Measurements from ENCODE around the gene RBM10. TPM values are rescaled to one million over a fixed set of nuclear protein-coding genes. Genes with fewer than 3 reads are reported as not detected.
A peak's percentile ranks its signal among the peaks of the same experiment; 100 is the strongest.

RBM10 gene
- total RNA-seq, 1 donor from 2014 or later: 28.5 TPM

DNA sequence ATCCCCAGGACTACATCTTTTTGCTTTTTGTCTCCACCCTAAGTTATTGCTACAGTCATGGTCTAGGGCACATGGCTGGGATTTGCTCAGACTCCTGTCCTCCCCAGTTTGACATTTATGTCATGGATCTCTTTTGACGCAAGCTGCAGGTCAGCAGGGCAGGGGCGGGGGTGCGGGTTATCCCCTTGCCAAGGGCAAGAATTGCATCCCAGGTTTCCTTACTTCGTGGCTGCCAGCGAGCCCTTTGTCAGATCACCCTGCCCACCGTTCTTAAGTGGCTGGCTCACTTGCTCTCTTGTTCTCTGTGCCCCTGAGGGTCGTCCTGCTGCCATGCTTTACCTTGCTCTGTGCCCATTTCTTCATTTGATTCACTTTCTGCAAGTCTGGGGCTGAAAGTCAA, 27.5 kb downstream of the RBM10 start:
- ATAC-seq (no peak), DNase-seq (ENCODE audit: missing footprints) (no peak)
- intact Hi-C loops (cut with DNase I): no loop called here

DNA sequence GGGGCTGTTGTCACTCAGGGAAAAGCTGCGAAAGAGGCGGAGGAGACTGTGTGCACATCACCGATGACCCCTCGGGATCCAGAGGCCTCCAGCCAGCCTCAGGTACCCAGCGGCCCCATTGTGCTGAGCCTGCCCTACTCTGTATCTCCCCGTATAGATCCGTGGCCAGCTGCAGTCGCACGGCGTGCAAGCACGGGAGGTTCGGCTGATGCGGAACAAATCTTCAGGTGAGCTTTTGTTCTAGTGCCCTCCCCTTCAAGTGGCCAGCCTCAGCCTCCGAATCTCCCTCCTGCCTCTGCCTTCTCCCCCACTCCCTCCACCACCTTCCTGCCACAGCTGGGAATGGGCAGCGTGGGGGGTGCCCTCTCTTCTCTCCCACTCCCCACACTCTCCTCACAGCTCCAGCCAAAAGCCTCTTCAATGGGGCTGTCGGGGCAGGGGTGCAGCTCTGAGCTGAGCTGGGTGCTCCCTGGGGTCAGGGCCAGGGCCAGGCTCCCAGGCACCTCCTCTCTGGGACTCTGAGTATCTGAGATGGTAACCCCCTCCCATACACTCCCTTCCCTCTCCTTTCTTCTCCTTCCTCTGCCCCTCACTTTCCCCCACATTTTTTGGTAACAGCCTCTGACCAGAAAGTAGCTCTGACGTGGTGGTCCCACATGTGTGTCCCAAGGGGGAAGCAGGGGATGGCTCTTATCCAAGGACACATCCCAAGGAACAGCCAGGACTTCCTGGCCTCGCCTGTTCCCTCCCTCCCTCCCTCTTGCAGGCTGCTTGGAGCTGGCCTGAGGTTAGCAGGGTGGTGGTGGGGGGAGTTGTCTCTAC, 28.2 kb downstream of the RBM10 start:
- ATAC-seq: no peak
- no peak for DNase-seq (ENCODE audit: missing footprints)
- intact Hi-C loops (cut with DNase I): no loop called here

DNA sequence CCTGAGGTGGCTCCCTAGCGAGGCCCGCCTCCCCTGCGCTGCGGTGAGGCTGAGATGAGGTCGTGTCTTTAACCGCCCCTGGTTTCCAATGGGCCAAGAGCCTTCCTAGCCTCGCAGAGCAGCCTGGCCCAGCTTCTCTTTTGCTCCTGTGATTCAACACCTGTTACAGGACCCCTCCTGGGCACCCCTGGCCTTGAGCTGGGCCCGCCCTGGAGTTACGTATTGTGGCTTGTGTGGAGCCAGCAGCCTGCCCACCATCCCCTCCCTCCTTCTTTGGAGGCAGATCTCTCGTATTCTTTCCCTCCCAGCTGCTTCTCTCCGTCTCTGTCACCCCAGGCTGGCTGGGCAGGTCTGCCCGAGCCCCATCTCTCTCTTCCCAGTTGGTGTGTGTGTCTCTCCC, 29.4 kb downstream of the RBM10 start:
- intact Hi-C loops (cut with DNase I): no loop called here
- DNase-seq (ENCODE audit: missing footprints) (no peak), ATAC-seq (no peak)

GRCh38 chrX:47174846-47175587, 30.0 kb downstream of the RBM10 start:
- ATAC-seq (no peak), DNase-seq (ENCODE audit: missing footprints) (no peak)
- intact Hi-C loops (cut with DNase I): no loop called here

DNA sequence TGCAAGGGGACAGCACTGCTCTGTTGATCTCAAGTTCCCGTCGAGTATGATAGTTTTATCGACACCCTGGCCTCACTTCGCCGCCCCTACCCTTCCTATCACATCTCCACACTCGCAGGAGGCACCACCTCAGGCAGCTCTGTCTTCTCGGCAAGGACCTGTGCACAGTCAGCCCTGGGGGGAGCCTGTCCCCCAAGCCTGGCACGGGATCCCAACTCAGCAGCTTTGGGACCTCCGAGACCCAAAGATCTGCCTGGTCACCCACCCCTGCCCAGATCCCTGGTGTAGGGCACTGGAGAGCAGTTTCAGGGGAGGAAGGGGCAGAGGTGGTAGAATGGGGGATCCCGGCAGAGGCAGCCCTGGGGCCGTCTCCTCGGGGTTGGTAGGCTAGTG, 30.6 kb downstream of the RBM10 start:
- ATAC-seq (no peak), DNase-seq (ENCODE audit: missing footprints) (no peak)
- intact Hi-C loops (cut with DNase I): no loop called here

- intact Hi-C loops (cut with DNase I): no loop called here
- DNase-seq (ENCODE audit: missing footprints) (no peak), ATAC-seq (no peak)
Observed at GRCh38 chrX:47176101-47176740, 31.2 kb downstream of the RBM10 start.

DNA sequence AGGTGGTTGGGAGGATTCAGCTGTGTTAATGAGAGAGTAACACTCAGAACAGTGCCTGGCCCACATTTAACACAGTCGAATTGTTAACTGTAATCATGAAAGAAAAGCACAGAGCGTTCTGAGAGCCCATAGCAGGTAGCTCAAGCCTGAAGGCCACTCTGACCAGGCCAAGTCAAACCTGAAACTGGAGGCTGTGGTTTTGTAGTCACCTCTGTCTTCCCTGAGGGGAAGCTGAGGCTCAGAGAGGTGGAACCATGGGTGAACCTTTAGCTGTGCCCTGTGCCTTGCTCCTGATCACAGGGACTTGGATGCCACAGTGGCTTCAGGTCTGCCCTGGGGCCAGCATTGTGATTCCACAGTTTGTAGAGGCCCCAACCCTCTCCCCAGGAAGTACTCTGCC, 32.1 kb downstream of the RBM10 start:
- intact Hi-C loops (cut with DNase I): no loop called here
- ATAC-seq: no peak
- no peak for DNase-seq (ENCODE audit: missing footprints)

GRCh38 chrX:47178337-47178736, 33.3 kb downstream of the RBM10 start:
- intact Hi-C loops (cut with DNase I): no loop called here
- no peak for ATAC-seq
- no peak for DNase-seq (ENCODE audit: missing footprints)

DNA sequence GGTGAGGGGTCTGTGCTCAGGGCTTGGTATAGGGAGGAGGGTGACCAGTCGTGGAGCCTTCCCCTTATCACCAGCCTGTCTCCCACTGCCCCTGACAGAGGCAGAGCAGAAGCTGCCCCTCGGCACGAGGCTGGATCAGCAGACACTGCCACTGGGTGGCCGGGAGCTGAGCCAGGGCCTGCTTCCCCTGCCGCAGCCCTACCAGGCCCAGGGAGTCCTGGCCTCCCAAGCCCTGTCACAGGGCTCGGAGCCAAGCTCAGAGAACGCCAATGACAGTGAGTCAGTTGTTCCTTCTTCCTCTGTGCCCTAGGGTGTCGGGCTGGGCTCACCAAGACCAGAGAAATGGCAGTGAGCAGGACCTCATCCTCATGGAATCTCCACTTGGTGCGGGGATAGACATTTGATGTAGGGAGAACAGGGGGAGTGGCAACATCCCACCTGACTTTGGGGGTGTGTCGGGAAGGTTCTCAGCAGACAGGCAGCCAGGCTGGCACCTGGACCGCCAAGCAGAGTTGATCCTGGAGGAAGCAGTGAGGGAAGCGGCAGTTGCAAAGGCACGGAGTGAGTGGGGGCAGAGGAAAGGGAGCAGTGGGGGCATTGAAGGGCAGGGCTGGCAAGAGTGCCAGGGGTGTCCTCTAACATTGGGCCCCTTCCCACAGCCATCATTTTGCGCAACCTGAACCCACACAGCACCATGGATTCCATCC, 34.4 kb downstream of the RBM10 start:
- intact Hi-C loops (cut with DNase I): no loop called here
- ATAC-seq: peak; percentile 85
- no peak for DNase-seq (ENCODE audit: missing footprints)

GRCh38 chrX:47179928-47180255, 34.9 kb downstream of the RBM10 start:
- no peak for ATAC-seq
- intact Hi-C loops (cut with DNase I): no loop called here
- DNase-seq (ENCODE audit: missing footprints): no peak

GRCh38 chrX:47180346-47180745, 35.3 kb downstream of the RBM10 start:
- ATAC-seq: no peak
- intact Hi-C loops (cut with DNase I): no loop called here
- no peak for DNase-seq (ENCODE audit: missing footprints)

- ATAC-seq (no peak), DNase-seq (ENCODE audit: missing footprints) (no peak)
- intact Hi-C loops (cut with DNase I): no loop called here
Observed at GRCh38 chrX:47181301-47181700, 36.3 kb downstream of the RBM10 start.

DNA sequence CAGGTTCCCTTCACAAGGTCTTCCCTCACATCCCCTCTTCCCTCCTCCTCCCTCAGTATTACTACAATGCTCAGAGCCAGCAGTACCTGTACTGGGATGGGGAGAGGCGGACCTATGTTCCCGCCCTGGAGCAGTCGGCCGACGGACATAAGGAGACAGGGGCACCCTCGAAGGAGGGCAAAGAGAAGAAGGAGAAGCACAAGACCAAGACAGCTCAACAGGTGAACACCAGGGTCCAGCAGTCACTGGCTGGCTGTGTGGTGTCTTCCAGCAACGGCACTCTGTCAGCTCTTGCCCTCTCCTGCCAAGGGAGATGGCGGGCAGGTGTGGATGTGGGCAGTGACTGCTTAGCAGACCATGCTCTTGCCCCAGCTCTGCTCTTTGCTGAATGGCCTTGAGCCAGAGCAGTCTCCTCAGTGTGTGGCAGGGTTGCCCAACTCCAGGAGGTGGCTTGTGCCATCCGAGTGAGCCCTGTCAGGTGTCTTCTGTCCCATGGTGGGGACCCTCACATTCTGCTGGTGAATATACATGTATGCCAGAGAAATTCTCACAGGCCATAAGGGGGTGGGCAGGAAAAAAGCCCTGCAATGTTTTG, 37.2 kb downstream of the RBM10 start:
- ATAC-seq (no peak), DNase-seq (ENCODE audit: missing footprints) (no peak)
- intact Hi-C loops (cut with DNase I): no loop called here

DNA sequence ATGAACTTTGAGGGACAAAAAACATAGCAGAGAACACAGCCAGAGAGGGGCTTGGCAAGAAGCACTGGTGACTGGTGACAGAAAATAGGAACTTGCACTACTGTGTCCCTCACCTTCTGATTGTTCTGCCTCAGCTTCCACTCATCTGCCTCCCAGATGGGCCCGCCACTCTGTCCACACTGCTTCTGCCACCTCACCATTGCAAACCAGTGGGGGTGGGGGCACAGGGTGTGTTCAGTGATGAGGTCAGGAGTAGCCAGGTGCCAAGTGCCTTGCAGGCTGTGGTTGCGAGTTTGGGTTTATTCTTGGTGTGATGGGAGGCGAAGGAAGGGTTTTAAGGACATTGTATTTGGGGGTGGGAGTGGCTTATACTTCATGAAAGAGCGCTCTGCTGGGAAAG, 39.5 kb downstream of the RBM10 start:
- ATAC-seq: no peak
- DNase-seq (ENCODE audit: missing footprints): no peak
- intact Hi-C loops (cut with DNase I): no loop called here

DNA sequence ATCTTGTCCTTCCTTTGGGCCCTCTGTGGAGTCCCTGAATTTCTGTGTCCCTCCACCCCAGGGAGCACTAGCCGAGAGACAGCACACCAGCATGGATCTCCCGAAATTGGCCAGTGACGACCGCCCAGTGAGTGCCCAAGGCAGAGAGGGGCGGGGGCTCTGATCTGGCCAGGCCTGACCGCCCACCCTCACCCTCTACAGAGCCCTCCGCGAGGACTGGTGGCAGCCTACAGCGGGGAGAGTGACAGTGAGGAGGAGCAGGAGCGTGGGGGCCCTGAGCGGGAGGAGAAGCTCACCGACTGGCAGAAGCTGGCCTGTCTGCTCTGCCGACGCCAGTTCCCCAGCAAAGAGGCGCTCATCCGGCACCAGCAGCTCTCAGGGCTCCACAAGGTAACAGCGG, 40.2 kb downstream of the RBM10 start:
- DNase-seq (ENCODE audit: missing footprints) (no peak), ATAC-seq (no peak)
- intact Hi-C loops (cut with DNase I): no loop called here

DNA sequence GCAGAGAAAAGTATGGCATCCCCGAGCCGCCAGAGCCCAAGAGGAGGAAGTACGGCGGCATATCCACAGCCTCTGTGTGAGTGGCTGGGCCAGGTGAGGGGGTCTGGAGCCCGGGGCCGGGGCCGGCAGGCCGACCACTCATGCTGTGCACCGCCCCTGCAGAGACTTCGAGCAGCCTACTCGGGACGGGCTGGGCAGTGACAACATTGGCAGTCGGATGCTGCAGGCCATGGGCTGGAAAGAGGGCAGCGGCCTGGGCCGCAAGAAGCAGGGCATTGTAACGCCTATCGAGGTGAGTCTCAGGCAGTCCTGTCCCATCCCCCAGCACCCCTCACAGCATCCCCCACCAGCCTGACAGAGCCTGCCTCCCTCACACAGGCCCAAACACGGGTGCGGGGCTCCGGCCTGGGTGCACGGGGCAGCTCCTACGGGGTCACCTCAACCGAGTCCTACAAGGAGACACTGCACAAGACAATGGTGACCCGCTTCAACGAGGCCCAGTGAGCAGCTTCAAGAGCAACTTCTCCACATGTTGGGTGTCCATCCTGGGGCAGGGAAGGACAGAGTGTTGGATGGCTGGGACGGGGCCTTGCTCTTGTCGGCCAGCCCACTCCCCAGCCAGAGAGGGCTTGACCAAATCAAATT, 41.2 kb downstream of the RBM10 start:
- ATAC-seq (no peak), DNase-seq (ENCODE audit: missing footprints) (no peak)
- intact Hi-C loops (cut with DNase I): no loop called here

GRCh38 chrX:47187106-47187677, 42.2 kb downstream of the RBM10 start:
- intact Hi-C loops (cut with DNase I): no loop called here
- ATAC-seq: no peak
- DNase-seq (ENCODE audit: missing footprints): no peak

DNA sequence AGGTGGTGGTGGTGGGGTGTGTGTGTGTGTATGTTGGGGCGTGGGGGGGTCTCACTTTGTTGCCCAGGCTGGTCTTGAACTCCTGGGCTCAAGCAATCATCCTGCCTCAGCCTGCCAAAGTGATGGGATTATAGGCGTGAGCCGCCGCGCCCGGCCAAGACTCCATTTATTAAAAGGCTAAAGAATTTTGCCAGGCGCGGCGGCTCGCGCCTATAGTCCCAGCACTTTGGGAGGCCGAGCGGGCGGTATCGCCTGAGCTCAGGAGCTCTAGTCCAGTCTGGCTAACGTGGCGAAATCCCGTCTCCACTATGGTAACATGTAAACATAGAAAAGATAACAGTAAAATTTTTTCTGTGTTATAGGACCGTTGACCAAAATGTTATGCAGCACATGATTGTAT, 44.9 kb downstream of the RBM10 start:
- intact Hi-C loops (cut with DNase I): loop anchor here (5.0 to 10.0 kb wide), 2 partner anchors 455 to 837 kb away; no protein-coding TSS in a partner anchor
- DNase-seq (ENCODE audit: missing footprints) (no peak), ATAC-seq (no peak)
